A673 (cell line): ENCODE results near the gene THBS3. TPM values are rescaled to one million over a fixed set of nuclear protein-coding genes. Genes with fewer than 3 reads are reported as not detected.
"Not testable (repeated sequence)": the region's sequence is repeated elsewhere in the genome, so short reads cannot be mapped to it uniquely, and the experiment has no call there.

Experiments
- BruUV-seq: library from RNA; stranded (reverse); fragments of 400-500 nt; replicated peaks from 2 replicates; lab custom pipeline; 2021; lab: Mats Ljungman, UMichigan
- CTCF ChIA-PET: fragments of 300-600 bp; sonication (Branson Sonifier 250); formaldehyde crosslinking; loops from one replicate; lab custom pipeline; 2022; ENCODE audit warnings: antibody characterized with exemption; lab: Charles Lee
- POLR2A ChIA-PET: fragments of 300-600 bp; sonication (Branson Sonifier 250); formaldehyde crosslinking; loops from one replicate; lab custom pipeline; 2022; ENCODE audit warnings: antibody characterized with exemption; ENCODE audit not compliant: low non-redundant PET; lab: Charles Lee
- DNase-seq: peaks from one replicate; pipeline ENCODE4 v3.0.0-alpha.2; 2015; ENCODE audit warnings: low spot score
- H3K27ac ChIP-seq: fragments of 200-600 bp; sonication (generic); 2 replicates; pipeline ENCODE4 v1.5.1; 2016; ENCODE audit warnings: mixed run types, low read depth, mild to moderate bottlenecking, mixed read lengths, antibody characterized with exemption, low read length; ENCODE audit not compliant: poor library complexity, severe bottlenecking
- H3K27me3 ChIP-seq: fragments of 200-600 bp; sonication (generic); replicated peaks from 2 replicates; pipeline ENCODE4 v1.6.1; 2017; ENCODE audit warnings: mixed run types, low read depth, mild to moderate bottlenecking, mixed read lengths, antibody characterized with exemption, low read length; ENCODE audit not compliant: insufficient read depth, poor library complexity
- H3K36me3 ChIP-seq: fragments of 200-600 bp; sonication (generic); 2 replicates; pipeline ENCODE4 v1.6.1; 2016; ENCODE audit warnings: mixed run types, mild to moderate bottlenecking, mixed read lengths, antibody characterized with exemption, low read length; ENCODE audit not compliant: insufficient read depth, poor library complexity, severe bottlenecking
- H3K4me1 ChIP-seq: fragments of 200-600 bp; sonication (generic); 2 replicates; pipeline ENCODE4 v1.6.1; 2017; ENCODE audit warnings: mixed run types, mild to moderate bottlenecking, mixed read lengths, antibody characterized with exemption, low read length; ENCODE audit not compliant: insufficient read depth, poor library complexity, severe bottlenecking
- H3K4me3 ChIP-seq: fragments of 200-600 bp; sonication (generic); 2 replicates; pipeline ENCODE4 v1.5.1; 2016; ENCODE audit warnings: low read depth, mixed run types, mild to moderate bottlenecking, mixed read lengths, low read length; ENCODE audit not compliant: poor library complexity, severe bottlenecking
- H3K9me3 ChIP-seq: fragments of 200-600 bp; sonication (generic); 2 replicates; pipeline ENCODE4 v1.6.1; 2016; ENCODE audit warnings: mixed run types, low read depth, mild to moderate bottlenecking, mixed read lengths, antibody characterized with exemption, low read length; ENCODE audit not compliant: poor library complexity, severe bottlenecking
- EZH2 ChIP-seq: fragments of 200-600 bp; sonication (generic); IDR thresholded peaks from 2 replicates; pipeline ENCODE4 v1.6.1; 2017; ENCODE audit warnings: borderline replicate concordance, low read depth, mild to moderate bottlenecking, mixed read lengths, antibody characterized with exemption, low read length; ENCODE audit not compliant: poor library complexity, severe bottlenecking
- intact Hi-C: fragments of 100-400 bp; cut with micrococcal nuclease; formaldehyde crosslinking; loops from one replicate; pipeline ENCODE4 v1.10.0; 2022; ENCODE audit not compliant: unreplicated experiment
- total RNA-seq: library from RNA; stranded (reverse); gene quantifications from 2 replicates; pipeline ENCODE4 v1.2.3, GENCODE V29; 2021
- TF ChIP-seq, protein P1 (sequence below): fragments of 300-800, 200-600 bp; sonication (generic); conservative IDR thresholded peaks from 2 replicates; pipeline ENCODE4 v1.5.1; 2017; ENCODE audit warnings: low read depth, mild to moderate bottlenecking, antibody characterized with exemption, low read length, moderate library complexity, mixed read lengths

THBS3 gene
- total RNA-seq, 1 experiment from 2014 or later, result 23.2 TPM

DNA sequence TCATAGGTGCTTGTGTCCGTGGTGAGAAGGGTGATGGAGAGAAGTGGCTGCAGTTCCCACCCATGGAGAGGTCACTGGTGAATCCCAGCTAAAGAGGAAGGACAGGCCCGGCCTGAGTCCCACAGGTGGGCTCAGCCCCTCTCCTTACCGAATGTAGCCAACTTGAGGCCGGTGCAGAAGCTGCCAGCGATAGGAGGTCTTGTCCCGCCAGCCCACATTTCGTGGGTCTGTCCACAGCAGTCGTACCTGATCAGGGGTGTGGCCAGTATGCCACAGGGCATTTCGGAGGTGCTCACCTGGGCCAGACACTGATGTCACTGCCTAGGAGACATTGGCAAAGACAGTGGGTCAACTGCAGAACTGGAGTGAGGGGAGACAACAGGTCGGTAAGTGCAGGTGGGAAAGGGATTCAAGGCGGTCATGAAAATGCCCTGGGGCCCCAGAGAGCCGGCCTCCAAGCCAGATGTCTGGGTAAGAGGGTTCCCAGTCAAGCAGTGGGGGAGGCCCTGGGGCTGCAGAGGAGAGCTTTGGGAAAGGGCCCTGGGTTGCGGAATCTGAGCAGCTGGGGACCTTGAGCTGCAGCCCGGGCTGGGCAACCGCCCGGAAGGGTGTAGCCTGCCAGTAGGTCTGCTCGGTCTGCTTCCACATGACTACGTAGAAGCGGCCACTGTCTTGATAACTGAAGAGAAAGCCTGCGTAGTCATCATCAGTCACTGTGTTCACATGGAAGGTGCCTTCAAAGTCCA lies 10.6 kb downstream of the THBS3 start:
- TF ChIP-seq, protein P1, sequence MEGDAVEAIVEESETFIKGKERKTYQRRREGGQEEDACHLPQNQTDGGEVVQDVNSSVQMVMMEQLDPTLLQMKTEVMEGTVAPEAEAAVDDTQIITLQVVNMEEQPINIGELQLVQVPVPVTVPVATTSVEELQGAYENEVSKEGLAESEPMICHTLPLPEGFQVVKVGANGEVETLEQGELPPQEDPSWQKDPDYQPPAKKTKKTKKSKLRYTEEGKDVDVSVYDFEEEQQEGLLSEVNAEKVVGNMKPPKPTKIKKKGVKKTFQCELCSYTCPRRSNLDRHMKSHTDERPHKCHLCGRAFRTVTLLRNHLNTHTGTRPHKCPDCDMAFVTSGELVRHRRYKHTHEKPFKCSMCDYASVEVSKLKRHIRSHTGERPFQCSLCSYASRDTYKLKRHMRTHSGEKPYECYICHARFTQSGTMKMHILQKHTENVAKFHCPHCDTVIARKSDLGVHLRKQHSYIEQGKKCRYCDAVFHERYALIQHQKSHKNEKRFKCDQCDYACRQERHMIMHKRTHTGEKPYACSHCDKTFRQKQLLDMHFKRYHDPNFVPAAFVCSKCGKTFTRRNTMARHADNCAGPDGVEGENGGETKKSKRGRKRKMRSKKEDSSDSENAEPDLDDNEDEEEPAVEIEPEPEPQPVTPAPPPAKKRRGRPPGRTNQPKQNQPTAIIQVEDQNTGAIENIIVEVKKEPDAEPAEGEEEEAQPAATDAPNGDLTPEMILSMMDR, result no peak
- no peak for TF ChIP-seq EZH2
- no peaks in the 10 kb centered on the region for H3K9me3 ChIP-seq
- no TSS peak for BruUV-seq
- no peaks in the 10 kb centered on the region for H3K27me3 ChIP-seq
- intact Hi-C loops, result no loop called here
- DNase-seq, result no peak
- peaks cover 22% of the 10 kb centered on the region for H3K4me1 ChIP-seq
- H3K27ac ChIP-seq, result no peak overlapping the region
- POLR2A ChIA-PET, result no interaction called here
- H3K4me3 ChIP-seq, result no peak overlapping the region
- peaks cover 19% of the 10 kb centered on the region for H3K36me3 ChIP-seq
- CTCF ChIA-PET, result no interaction called here

DNA sequence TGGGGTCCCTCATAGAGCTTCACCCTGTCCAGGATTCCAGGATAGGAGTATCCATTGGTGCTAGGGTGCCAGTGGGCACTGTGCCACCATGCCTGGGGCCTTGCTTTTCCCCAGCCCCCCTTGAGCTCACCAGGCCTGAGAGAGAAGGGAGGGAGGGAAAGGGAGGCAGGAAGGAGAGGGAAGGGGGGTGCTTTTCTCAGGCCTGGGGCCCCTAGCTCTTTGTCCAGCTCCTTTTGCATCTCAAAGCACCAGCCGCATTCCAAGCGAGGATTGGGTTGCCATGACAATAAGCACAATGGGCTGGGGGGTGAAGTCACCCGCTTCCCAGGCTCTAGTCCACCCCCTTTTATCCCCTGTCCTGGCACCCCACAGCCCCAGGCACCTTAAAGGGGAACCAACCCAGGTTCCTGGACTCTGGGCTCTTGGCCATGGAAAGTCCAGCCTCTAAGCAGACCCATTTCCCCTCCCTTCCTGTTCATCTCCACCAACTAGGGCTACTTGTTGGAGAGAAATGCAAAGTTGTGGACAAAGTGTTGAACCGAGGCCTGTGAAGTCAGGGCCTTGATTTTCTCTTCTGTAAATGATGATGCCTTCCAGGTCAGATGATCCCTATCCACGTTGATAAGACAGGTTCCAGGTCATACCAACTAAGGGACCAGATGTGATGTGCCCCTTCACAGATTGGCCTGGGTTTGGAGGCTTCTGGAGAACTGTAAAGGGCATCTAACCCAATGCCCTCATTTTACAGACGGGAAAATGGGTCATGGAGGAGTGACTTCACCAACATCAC lies 11.4 kb downstream of the THBS3 start:
- Histone ChIP-seq H3K27ac (no peak overlapping the region), H3K4me3 (peak overlapping the region; percentile 57), H3K4me1 (peaks cover 22% of the 10 kb centered on the region), H3K27me3 (no peaks in the 10 kb centered on the region), H3K36me3 (peaks cover 19% of the 10 kb centered on the region), H3K9me3 (no peaks in the 10 kb centered on the region)
- CTCF ChIA-PET, result no interaction called here
- no peak for DNase-seq
- BruUV-seq, result no TSS peak
- TF ChIP-seq, protein P1, result no peak
- TF ChIP-seq EZH2, result no peak
- intact Hi-C loops, result no loop called here
- POLR2A ChIA-PET, result no interaction called here

- H3K9me3 ChIP-seq, result no peaks in the 10 kb centered on the region
- H3K36me3 ChIP-seq, result peaks cover 19% of the 10 kb centered on the region
- H3K27me3 ChIP-seq, result no peaks in the 10 kb centered on the region
- peaks cover 22% of the 10 kb centered on the region for H3K4me1 ChIP-seq
- POLR2A ChIA-PET, result interaction anchor here (0.5 to 0.6 kb wide), 2 partner anchors 48 to 713 kb away, joined by 3 to 4 read pairs; no protein-coding TSS in a partner anchor
- intact Hi-C loops, result no loop called here
- BruUV-seq, result TSS peak; percentile 76
- H3K27ac ChIP-seq, result peak overlapping the region; percentile 84
- peak overlapping the region; percentile 57 for H3K4me3 ChIP-seq
- TF ChIP-seq EZH2, result no peak
- TF ChIP-seq, protein P1, result no peak
- DNase-seq, result no peak
- CTCF ChIA-PET, result interaction anchor here (0.6 to 2.7 kb wide), 4 partner anchors 12 to 55 kb away, joined by 5 to 39 read pairs (median 9); partner anchors contain the start of genes KRTCAP2 and TRIM46
Observed at GRCh38 chr1:155195201-155196102, 12.2 kb downstream of the THBS3 start.

DNA sequence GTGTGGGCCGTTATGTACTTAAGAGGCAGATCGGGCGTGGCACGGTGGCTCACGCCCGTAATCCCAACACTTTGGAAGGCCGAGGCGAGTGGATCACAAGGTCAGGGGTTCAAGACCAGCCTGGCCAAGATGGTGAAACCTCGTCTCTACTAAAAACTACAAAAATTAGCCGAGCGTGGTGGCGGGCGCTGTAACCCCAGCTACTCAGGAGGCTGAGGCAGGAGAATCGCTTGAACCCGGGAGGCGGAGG lies 13.8 kb downstream of the THBS3 start:
- Histone ChIP-seq H3K27ac (peak overlapping the region; percentile 84), H3K36me3 (peaks cover 19% of the 10 kb centered on the region), H3K4me1 (peaks cover 22% of the 10 kb centered on the region), H3K4me3 (peak overlapping the region; percentile 57)
- POLR2A ChIA-PET, result interaction anchor here (0.6 kb wide), 1 partner anchor 328 kb away, joined by 14 read pairs; no protein-coding TSS in a partner anchor
- BruUV-seq, H3K9me3 ChIP-seq, H3K27me3 ChIP-seq, intact Hi-C loops, DNase-seq: not testable (repeated sequence)
- CTCF ChIA-PET, result interaction anchor here (0.7 to 2.7 kb wide), 9 partner anchors 10 to 130 kb away, joined by 3 to 39 read pairs (median 6); partner anchors contain the start of genes KRTCAP2 and TRIM46
